CD4-positive, alpha-beta T cell treated with Interleukin-17A for 1 hour (primary cell): ENCODE measurements around the gene PLCG2.
A peak's percentile ranks its signal among the peaks of the same experiment; 100 is the strongest.
"Not testable (repeated sequence)": the region's sequence is repeated elsewhere in the genome, so short reads cannot be mapped to it uniquely, and the experiment has no call there.

Experiments
- DNase-seq: peaks from one replicate; pipeline ENCODE4 v3.0.0-alpha.2; 2020

Gene PLCG2

DNA sequence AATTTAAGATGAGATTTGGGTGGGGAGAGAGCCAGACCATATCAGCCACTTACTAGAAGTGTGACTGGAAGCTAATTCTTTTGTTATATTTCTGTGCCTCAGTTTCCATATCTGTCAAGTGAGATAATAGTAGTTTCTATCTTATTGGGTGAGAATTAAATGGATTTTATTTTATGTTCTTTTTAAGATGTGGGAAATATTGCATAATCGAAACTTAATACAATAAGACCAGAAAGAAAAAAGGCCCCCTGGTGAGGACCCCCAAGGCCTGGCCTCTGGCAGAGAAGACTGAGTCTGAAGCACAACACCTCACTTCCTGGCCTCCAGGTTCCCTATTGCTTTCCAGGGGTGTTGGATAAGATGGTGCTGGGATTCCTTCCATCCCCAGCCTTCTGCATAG, 13.7 kb downstream of the PLCG2 start:
- no peak for DNase-seq

- no peak for DNase-seq
These were observed 16.1 kb downstream of the PLCG2 start for GRCh38 chr16:81795193-81795592.

DNA sequence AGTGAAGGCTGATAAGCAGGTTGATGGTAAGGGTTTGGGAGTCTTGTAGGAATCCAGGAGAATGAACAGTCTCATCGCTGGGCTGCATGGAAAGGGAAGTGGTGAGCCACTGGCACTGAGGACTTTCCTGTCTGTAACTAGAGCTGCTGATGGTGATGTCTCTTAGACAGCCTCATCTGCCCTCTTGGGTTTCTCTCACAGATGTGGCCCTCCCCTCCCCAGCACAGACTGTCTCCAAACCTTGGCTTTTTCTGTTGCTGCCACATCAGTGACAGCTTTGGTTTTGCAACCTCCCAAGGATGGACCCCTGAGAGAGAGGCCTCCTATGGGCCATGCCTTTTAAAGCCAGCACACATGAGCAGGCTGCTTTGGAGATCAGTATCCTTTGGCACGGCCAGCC, 16.9 kb downstream of the PLCG2 start:
- no peak for DNase-seq

DNA sequence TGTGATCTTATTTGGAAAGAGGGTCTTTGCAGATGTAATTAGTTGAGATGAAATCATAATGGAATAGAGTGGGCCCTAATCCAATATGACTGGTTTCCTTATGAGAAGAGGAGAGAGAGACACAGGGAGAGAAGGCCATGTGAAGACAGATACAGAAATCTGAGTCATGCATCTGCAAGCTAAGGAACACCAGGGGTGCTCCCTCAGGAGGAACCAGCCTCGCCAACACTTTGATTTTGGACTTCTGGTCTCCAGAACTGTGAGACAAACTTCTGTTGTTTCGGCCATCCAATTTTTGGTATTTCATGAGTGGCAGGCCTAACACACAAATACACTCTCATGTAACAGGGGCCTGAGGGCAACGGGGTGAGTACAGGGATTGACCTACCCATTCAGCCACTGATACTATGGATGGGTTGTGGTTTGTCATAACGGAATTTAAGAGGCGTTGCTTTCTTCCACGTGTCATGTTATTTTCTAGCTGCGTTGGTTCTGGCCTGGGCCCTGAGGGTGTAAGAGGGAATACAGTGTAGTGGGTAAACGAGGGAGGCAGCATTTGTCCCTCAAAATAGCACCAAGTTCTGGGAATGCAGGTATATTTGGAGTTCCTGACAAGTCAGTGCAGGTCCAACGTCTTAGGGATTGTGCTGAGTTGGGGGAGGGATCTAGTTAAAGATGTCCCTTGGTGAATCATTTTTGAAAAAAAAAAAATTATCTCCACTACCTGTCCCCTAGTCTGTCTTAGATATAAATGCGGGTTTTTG, 17.7 kb downstream of the PLCG2 start:
- DNase-seq = no peak

DNA sequence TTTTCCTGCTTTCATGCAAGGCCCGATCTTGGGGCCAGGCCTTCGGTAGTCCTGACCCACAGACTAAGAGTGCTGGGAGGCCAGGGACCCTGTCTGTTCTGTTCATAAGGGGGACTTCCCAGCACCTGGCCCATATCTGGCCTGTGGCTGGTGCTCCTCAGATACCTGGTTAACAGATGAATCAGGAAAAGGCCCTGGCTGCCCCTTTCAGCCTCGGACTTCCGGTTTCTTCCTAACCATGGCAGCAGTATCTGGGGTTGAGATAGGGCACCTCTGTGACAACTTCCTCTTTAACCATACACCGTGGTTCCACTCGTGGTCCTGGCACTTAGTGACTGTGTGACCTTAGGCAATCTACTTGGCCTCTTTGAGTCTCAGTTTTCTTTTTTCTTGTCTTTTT, 18.4 kb downstream of the PLCG2 start:
- DNase-seq = no peak

GRCh38 chr16:81798311-81799137, 19.4 kb downstream of the PLCG2 start:
- DNase-seq = peak; percentile 19

GRCh38 chr16:81799138-81799504, 20.0 kb downstream of the PLCG2 start:
- no peak for DNase-seq

DNA sequence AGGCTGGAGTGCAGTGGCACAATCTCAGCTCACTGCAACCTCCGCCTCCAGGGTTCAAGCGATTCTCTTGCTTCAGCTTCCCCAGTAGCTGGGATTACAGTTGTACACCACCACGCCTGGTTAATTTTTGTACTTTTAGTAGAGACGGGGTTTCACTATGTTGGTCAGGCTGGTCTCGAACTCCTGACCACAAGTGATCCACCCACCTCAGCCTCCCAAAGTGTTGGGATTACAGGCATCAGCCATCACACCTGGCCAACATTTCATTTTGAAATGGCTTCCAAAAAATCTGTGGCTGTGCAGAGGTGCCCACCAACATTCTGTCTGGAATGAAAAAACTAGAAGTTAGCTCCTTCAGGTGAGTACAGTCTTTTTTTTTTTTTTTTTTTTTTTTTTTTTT, 22.6 kb downstream of the PLCG2 start:
- DNase-seq = not testable (repeated sequence)

- no peak for DNase-seq
These were observed 24.2 kb downstream of the PLCG2 start for GRCh38 chr16:81803332-81803731.

DNA sequence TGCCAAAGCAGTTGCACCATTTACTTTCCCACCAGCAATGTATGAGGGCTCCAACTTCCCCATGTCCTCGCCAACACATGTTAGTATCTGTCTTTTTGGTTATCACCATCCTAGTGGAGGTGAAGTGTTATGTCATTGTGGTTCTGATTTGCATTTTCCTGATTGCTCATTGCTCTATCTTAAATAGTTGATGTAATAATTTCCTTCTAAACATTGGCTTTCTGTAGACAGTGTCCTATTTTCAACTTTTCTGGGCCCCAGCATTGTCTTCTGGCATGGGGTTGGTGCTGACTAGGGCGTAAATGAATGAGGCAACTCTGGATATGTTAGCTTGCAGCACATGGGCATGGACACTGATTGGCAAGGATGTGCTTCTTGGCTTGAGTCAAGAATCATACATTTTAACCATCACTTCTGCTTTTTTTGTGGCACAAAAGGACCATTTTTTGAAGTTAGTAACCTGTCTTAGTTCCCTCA, 25.1 kb downstream of the PLCG2 start:
- DNase-seq = no peak

DNA sequence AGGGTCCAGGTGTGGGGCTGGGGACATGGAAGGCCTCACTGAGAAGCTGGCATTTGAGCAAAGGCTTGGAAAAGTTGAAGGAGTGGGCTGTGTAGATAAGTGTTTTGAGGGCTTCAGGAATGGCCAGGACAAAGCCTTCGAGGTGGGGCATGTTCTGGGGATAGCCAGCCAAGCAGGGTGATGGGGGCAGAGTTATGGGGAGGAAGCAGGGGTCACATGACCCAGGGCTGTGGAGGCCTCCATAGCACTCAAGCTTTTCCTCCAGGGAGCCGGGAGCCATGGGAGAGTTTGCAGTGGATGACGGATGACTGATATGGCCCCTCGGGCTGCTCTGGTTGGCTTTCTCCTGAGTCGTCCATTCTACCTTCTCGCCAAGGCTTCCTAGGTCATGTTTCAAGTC, 27.6 kb downstream of the PLCG2 start:
- DNase-seq = no peak

- DNase-seq = no peak
These were observed 28.8 kb downstream of the PLCG2 start for GRCh38 chr16:81807767-81808358.

DNA sequence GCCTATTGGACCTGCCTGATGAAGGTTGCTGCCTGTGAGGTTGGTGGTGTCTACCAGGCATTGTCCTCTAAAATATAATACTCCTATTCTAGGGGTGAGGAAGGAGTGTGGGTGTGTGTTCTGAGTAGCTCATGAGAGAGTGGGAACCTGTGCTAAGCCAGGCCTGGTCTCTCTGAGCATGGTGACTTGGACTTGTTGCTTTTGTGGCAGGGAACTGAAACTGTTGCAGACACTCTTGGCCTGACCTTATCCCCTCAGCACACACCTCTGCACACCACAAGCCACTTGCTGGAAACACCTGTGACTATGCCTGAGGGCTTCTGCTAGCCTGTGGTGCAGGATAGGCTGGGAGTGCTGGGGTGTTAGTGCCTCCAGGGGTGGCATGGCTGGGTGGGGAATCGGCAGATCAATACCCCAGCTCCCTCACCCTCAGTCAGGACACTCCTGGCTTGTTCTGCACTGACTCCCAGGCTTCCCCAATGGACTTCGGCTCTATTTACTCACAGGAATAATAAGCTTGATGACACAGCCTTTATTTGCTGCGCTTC, 29.9 kb downstream of the PLCG2 start:
- no peak for DNase-seq

DNA sequence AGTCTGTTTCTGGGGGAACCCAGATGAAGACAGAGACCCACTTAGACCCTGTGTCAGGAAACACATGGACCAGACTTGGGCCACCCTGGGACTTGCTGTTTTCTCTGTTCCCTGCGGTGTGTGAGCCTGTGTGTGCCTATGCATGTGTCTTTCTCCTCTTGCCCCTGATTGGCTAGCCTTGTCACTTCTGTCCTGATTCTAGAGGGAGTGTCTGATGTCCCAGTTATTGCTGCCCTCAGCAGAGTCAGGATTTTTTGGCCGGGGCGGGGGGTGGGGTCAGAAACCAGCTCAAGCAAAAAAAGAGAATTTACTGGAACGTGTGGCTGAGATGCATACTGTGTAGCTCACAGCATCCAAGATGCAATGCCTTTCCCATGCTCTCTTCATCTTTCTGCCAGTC, 30.5 kb downstream of the PLCG2 start:
- DNase-seq = no peak

GRCh38 chr16:81810361-81810760, 31.3 kb downstream of the PLCG2 start:
- no peak for DNase-seq

DNA sequence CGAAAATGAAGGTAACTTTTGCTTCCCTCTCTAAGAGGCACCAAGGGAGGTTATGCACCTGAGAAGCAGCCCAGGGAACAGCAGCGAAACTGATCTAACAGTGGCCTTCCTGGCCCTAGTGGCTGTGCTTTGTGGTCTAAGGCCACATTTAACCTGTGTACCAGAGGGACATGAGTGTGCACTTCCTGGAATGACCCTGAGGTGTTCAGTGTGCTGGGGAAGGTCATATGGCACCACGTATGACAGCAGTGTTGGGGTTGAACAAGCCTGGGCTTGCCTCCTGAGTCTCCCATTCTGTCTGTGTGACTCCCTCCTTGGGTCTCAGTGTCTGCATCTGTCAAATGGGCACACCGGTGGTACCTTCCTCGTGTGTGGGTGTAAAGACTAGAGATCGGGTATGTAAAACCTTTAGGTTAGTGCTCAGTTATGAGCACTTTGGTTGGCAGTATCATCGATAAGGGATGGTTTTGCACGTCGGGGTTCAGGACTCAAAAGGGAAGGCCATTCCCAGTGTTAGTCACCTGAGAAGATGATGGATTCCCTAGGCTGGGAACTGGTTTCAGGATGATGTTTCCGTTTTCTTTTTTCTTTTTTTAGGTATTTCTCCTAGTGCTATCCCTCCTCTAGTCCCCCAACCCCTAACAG, 31.9 kb downstream of the PLCG2 start:
- DNase-seq = no peak

DNA sequence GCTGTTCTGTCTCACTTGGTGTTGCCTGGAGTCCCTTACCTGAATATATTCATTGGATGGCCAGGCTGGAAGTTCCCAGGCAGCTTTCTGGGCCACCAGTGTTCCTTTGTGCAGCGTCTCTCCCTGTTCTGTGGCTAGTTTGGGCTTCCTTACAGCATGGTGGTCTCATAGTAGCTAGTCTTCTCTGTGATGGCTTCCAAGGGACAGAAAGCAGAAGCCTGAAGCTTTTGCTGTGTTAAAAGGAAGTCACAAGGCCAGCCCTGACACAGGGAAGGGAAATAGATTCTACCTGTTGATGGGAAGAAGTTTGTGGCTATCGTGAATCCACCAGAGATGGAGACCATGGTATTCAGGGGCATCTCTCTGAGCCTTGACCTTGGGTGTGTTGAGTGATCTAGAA, 34.6 kb downstream of the PLCG2 start:
- DNase-seq = no peak

DNA sequence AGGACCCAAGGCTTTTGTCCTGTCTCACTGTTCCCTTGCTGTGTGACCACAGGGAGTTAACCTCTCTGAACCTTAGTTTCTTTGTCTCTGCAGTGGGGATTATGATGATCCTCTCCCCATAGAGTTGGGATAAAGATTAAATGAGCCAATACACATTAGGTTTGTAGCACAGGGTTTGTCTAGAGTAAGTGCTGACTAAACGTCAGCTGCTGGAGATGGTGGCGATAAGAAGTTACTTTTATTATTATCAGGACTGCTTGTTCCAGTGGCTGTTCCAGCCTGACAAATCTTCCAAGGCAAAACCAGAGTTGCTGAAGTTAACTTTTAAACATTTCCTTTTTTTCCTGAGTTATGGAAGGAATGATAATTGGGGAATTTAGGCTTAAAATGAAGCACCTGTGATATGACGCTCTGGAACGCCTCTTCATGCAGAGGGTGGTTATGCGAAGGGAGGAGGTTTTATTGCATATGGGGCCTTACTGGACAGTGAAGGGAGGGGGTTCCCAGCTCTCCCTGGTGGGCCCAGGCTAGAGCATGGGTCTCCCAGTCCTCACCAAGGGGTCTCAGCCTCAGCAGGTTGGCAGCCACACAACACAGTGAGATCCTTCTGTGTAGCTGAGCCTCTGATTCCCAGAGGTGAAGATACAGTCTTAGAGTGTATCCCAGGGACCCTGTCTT, 35.8 kb downstream of the PLCG2 start:
- DNase-seq = no peak

DNA sequence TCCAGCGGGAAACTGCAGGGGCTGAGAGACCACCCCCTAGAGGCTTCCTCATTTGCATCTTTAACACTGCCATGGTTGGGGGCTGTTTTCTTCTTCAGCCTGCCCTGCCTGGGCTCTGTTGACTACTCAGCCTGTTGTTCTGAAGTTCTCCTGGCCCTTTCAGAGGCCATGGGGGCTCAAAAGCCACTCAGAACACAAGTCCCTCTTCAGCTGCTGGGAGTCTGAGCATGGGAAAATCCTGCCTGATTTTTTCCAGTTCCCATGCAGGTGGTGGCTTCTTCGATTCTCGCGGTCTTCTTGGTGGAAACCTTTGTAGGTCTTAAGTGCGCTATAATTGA, 36.3 kb downstream of the PLCG2 start:
- DNase-seq = no peak

- no peak for DNase-seq
These were observed 37.3 kb downstream of the PLCG2 start for GRCh38 chr16:81816351-81816750.

GRCh38 chr16:81816793-81817210, 37.7 kb downstream of the PLCG2 start:
- DNase-seq = no peak

DNA sequence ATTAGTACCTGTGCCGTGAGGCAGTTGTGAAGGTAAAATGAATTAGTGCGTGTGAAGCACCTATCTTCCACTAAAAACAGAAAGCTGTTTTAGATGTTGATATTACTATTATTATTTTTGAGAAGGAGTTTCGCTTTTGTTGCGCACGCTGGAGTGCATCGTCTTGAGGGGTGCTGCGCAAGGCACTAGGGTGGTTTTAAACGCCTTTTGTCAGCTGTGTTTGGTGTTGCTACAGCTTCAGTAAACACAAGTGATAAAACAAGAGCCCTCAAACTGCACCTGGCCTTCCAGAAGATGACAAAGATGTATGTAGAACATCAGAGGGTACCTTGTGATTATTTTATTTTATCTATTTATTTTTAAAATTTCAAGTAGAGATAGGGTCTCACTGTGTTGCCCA, 38.2 kb downstream of the PLCG2 start:
- peak; percentile 44 for DNase-seq
